Measurements from ENCODE around the gene LANCL2.

LANCL2 gene

DNA sequence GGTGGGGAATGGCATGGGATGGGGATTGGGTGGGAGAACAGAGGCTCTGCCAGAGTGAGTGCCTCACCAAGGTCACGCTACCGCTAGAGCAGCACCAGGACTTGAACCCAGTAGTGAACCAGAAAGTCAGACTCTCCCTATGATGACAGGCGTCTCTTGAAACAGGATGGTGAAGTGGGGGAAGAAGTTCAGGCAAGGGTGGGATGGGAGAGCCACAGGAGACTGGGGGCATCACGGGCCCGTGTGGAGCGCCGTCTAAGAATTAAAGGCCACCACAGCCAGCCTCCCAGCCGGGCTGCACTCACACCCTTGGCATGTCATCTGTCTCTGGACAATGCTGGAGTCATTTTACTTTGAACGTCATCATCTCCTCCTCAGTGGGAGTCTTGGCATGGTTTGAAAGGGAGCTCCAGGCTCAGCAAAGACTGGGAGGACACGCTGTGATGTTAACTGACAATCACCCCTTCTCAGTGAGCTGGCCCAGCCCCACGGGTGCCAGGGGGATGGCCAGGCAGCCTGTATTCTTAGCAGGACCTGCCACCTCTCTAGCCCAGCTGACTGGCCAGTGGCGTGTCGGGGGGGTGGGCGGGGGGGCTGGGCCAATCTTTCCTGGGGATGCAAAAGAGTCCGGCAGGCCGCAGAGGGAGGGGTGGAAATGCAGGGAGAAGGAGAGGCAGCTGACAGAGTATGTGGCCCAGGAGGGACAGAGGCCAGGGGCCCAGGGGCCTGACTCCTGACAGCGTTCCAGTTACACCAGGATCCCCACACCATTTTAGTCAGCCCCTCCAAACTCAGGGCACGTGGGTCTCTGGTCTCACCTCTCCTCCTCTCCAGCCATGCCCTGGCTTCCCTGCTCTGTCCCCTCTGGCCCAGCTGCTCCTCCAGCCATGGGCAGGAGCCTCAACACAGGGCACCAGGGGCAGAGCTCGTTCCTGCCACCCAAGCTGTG, 111.0 kb downstream of the LANCL2 start:
- H3K79me2 ChIP-seq (ENCODE audit: low read length): peaks cover 79% of the 10 kb centered on the region
- H3K27ac ChIP-seq (ENCODE audit: low read length): no peak overlapping the region
- no peak overlapping the region for H3K4me3 ChIP-seq (ENCODE audit: low read length)
- no peaks in the 10 kb centered on the region for H3K27me3 ChIP-seq (ENCODE audit: low read depth, low read length)
- no peak overlapping the region for H3K9ac ChIP-seq (ENCODE audit: low read length)
- H3K4me2 ChIP-seq (ENCODE audit: low read length): no peak overlapping the region
- peaks cover 61% of the 10 kb centered on the region for H3K36me3 ChIP-seq (replicated peaks; ENCODE audit: low read depth, low read length)
- no peaks in the 10 kb centered on the region for H3K9me3 ChIP-seq (ENCODE audit: insufficient read depth, low read length)
- peaks cover 63% of the 10 kb centered on the region for H4K20me1 ChIP-seq (ENCODE audit: insufficient read depth, low read length)
- H2AFZ ChIP-seq (ENCODE audit: low read depth, low read length): no peak overlapping the region
- H3K4me1 ChIP-seq (ENCODE audit: low read length): peaks cover 6% of the 10 kb centered on the region; the same call in 1 of the 2 replicates
- TF ChIP-seq CTCF (IDR thresholded peaks at IDR 0.05; ENCODE audit: low read depth, low read length): no peak
- no peak for TF ChIP-seq EZH2phosphoT487 (IDR thresholded peaks at IDR 0.05; ENCODE audit: low read depth)

DNA sequence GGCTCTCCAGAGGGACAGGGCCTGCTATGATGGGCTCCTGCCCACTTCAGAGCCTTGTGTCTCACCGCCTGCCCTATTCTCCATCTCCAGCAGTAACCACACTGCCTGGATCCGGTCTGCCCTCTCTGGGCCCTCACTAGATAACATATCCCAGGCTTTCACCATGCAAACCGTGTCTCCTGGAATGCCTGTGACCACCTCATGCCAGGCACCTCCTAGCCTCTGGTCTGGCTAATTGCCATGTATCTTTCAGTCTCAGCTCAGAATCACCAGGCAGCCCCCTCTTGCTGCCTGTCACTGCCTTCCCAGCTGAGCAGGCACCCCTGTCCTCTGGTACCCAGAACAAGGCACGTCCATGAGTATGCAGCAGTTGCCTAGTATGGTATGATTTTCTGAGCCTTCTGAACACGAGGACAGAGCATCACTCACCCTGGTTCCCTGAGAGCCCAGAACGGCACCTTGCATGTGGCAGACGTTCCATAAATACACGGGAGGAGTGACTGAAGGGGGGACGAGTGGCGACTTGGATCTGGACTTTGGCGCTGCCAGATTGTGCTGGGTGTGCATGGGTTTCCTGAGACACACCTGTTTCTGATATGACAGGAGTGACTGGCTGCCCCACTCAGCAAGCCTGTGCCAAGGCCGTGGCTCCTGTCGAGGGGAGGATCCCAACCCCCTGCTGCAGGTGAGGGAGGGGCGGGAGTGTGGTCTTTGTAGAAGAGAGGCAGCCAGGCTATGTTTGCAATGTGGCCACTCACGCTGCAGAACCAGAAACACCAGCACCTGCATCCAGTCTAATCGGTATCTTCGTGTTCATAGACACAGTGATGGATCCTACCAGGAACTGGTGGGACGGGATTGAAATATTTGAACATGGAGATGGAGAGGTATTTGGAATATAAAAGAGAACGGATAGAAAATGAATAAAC, 112.0 kb downstream of the LANCL2 start:
- Histone ChIP-seq H3K9ac (ENCODE audit: low read length) (no peak overlapping the region), H3K79me2 (ENCODE audit: low read length) (peaks cover 89% of the 10 kb centered on the region), H2AFZ (ENCODE audit: low read depth, low read length) (no peak overlapping the region), H3K4me3 (ENCODE audit: low read length) (no peak overlapping the region), H3K27me3 (ENCODE audit: low read depth, low read length) (no peaks in the 10 kb centered on the region), H3K4me1 (ENCODE audit: low read length) (peaks cover 8% of the 10 kb centered on the region; the same call in 1 of the 2 replicates), H3K36me3 (replicated peaks; ENCODE audit: low read depth, low read length) (peaks cover 70% of the 10 kb centered on the region), H3K9me3 (ENCODE audit: insufficient read depth, low read length) (no peaks in the 10 kb centered on the region), H4K20me1 (ENCODE audit: insufficient read depth, low read length) (peaks cover 73% of the 10 kb centered on the region), H3K4me2 (ENCODE audit: low read length) (no peak overlapping the region), H3K27ac (ENCODE audit: low read length) (no peak overlapping the region)
- TF ChIP-seq CTCF (IDR thresholded peaks at IDR 0.05; ENCODE audit: low read depth, low read length) (no peak), EZH2phosphoT487 (IDR thresholded peaks at IDR 0.05; ENCODE audit: low read depth) (no peak)

GRCh38 chr7:55477781-55478374, 112.7 kb downstream of the LANCL2 start:
- H3K36me3 ChIP-seq (replicated peaks; ENCODE audit: low read depth, low read length): peaks cover 74% of the 10 kb centered on the region
- no peak overlapping the region for H2AFZ ChIP-seq (ENCODE audit: low read depth, low read length)
- H3K4me3 ChIP-seq (ENCODE audit: low read length): no peak overlapping the region
- H3K4me1 ChIP-seq (ENCODE audit: low read length): peaks cover 8% of the 10 kb centered on the region; the same call in 1 of the 2 replicates
- TF ChIP-seq EZH2phosphoT487 (IDR thresholded peaks at IDR 0.05; ENCODE audit: low read depth) (no peak), CTCF (IDR thresholded peaks at IDR 0.05; ENCODE audit: low read depth, low read length) (no peak)
- H3K9me3 ChIP-seq (ENCODE audit: insufficient read depth, low read length): no peaks in the 10 kb centered on the region
- H3K27ac ChIP-seq (ENCODE audit: low read length): peak overlapping the region; percentile 7; the same call in 1 of the 2 replicates
- H3K79me2 ChIP-seq (ENCODE audit: low read length): peaks cover 95% of the 10 kb centered on the region
- no peak overlapping the region for H3K9ac ChIP-seq (ENCODE audit: low read length)
- H4K20me1 ChIP-seq (ENCODE audit: insufficient read depth, low read length): peaks cover 78% of the 10 kb centered on the region
- H3K4me2 ChIP-seq (ENCODE audit: low read length): no peak overlapping the region
- H3K27me3 ChIP-seq (ENCODE audit: low read depth, low read length): no peaks in the 10 kb centered on the region

Data from OCI-LY3 (cell line).